Neural progenitor cell (in vitro differentiated cells): ENCODE data around the gene CREG1.

ENCODE experiments used
- EZH2phosphoT487 ChIP-seq: fragments of 200-600 bp; sonication (generic); IDR thresholded peaks from 2 replicates; pipeline ENCODE4 v1.6.1; 2017; ENCODE audit warnings: antibody characterized with exemption
- TF ChIP-seq, protein P1 (sequence below): fragments of 200-600 bp; sonication (generic); IDR thresholded peaks from 2 replicates; pipeline ENCODE4 v1.5.1; 2017; ENCODE audit warnings: antibody characterized with exemption, mild to moderate bottlenecking

DNA sequence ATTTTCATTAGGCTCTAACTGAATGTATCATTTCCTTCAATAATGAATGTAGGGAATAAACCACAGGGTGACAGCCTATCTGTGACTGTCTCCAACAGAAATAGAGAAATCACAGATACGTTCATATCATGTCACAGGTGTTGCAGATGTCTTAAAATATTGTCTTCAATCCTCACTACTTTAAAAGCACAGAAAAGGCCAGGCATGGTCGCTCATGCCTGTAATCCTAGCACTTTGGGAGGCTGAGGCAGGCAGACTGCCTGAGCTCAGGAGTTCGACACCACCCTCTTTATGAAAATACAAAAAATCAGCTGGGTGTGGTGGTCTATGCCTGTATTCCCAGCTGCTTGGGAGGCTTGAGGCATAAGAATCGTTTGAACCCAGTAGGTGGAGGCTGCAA, 8.2 kb downstream of the CREG1 start:
- TF ChIP-seq, protein P1, sequence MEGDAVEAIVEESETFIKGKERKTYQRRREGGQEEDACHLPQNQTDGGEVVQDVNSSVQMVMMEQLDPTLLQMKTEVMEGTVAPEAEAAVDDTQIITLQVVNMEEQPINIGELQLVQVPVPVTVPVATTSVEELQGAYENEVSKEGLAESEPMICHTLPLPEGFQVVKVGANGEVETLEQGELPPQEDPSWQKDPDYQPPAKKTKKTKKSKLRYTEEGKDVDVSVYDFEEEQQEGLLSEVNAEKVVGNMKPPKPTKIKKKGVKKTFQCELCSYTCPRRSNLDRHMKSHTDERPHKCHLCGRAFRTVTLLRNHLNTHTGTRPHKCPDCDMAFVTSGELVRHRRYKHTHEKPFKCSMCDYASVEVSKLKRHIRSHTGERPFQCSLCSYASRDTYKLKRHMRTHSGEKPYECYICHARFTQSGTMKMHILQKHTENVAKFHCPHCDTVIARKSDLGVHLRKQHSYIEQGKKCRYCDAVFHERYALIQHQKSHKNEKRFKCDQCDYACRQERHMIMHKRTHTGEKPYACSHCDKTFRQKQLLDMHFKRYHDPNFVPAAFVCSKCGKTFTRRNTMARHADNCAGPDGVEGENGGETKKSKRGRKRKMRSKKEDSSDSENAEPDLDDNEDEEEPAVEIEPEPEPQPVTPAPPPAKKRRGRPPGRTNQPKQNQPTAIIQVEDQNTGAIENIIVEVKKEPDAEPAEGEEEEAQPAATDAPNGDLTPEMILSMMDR, result no peak
- TF ChIP-seq EZH2phosphoT487, result no peak
